Measurements from ENCODE around the gene ZC3H12D. TPM values are rescaled to one million over a fixed set of nuclear protein-coding genes. Genes with fewer than 3 reads are reported as not detected.

Gene ZC3H12D
- total RNA-seq, 1 experiment from 2014 or later, result 0.03 TPM

DNA sequence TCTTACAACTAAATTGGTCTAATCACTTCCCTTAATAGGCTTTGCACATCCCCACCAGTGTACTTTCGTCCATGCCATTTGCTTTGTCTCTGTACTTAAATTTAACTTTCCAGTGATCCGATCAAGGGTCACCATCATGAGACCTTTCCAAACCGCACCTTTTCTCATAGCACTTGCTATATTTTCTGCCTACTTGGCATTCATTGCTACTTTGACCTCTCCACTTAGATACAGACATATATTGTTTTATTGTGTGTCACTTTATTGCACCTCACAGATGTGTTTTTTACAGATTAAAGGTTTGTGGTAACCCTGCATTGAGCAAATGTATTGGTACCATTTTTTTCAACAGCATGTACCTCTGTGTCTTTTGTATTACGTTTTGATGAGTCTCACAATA lies 70.0 kb downstream of the ZC3H12D start:
- Histone ChIP-seq H3K4me3 (no peak overlapping the region), H3K27me3 (no peaks in the 10 kb centered on the region), H3K9me3 (no peaks in the 10 kb centered on the region), H3K36me3 (peaks cover 11% of the 10 kb centered on the region)
- DNase-seq, result no peak

GRCh38 chr6:149414009-149414408 lies 70.8 kb downstream of the ZC3H12D start:
- no peak overlapping the region for H3K4me3 ChIP-seq
- H3K9me3 ChIP-seq, result no peaks in the 10 kb centered on the region
- H3K36me3 ChIP-seq, result peaks cover 11% of the 10 kb centered on the region
- no peak for DNase-seq
- no peaks in the 10 kb centered on the region for H3K27me3 ChIP-seq

GRCh38 chr6:149410557-149410956 lies 74.3 kb downstream of the ZC3H12D start:
- H3K9me3 ChIP-seq, result no peaks in the 10 kb centered on the region
- DNase-seq, result no peak
- no peak overlapping the region for H3K4me3 ChIP-seq
- H3K36me3 ChIP-seq, result peaks cover 24% of the 10 kb centered on the region
- H3K27me3 ChIP-seq, result no peaks in the 10 kb centered on the region

DNA sequence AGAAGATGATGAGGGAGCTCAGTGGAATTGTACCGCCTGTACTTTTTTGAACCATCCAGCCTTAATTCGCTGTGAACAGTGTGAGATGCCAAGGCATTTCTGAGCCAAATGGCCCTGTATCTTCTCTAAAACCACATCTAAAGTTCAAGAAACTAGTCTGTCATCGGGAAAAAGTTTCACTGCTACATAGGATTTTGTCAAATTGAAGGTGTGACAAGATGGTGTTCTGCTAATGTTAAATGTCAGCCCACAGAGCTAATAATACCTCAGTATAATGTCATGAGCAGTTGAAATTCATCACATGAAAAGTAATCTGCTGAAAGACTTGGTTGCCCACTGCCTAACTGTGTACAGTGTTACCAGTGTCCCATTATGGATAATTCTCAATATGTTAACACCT lies 75.2 kb downstream of the ZC3H12D start:
- no peak for DNase-seq
- peaks cover 24% of the 10 kb centered on the region for H3K36me3 ChIP-seq
- H3K4me3 ChIP-seq, result no peak overlapping the region

GRCh38 chr6:149405823-149406765 lies 78.7 kb downstream of the ZC3H12D start:
- Histone ChIP-seq H3K4me3 (no peak overlapping the region), H3K9me3 (no peaks in the 10 kb centered on the region), H3K27me3 (no peaks in the 10 kb centered on the region), H3K36me3 (peaks cover 43% of the 10 kb centered on the region)
- no peak for DNase-seq

More for the DNA sequence above, 75.2 kb downstream of the ZC3H12D start:
- H3K9me3 ChIP-seq, result no peaks in the 10 kb centered on the region
- no peaks in the 10 kb centered on the region for H3K27me3 ChIP-seq

DNA sequence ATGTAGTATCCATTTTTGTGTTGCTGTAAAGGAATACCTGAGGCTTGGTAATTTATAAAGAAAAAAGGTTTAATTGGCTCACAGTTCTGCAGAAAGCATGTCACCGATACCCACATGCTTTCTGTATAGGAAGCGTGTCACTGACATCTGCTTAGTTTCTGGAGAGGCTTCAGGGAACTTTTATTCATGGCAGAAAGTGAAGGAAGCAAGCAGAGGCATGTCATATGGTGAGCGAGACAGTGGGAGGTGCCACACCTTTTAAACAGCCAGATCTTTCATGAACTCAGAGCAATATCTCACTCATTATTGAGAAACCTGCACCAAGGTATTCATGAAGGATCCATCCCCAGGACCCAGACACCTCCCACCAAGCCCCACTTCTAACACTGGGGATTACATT lies 81.3 kb downstream of the ZC3H12D start:
- no peaks in the 10 kb centered on the region for H3K27me3 ChIP-seq
- no peak overlapping the region for H3K4me3 ChIP-seq
- DNase-seq, result no peak
- no peaks in the 10 kb centered on the region for H3K9me3 ChIP-seq
- peaks cover 50% of the 10 kb centered on the region for H3K36me3 ChIP-seq

- no peak within 1 kb of the TSS for H3K4me3 ChIP-seq
- no peaks in the 10 kb centered on the region for H3K27me3 ChIP-seq
- no peak for DNase-seq
- peaks cover 60% of the 10 kb centered on the region for H3K36me3 ChIP-seq
- no peaks in the 10 kb centered on the region for H3K9me3 ChIP-seq
These were observed 84.8 kb downstream of the ZC3H12D start, which contains the start of gene SUMO4 for GRCh38 chr6:149400050-149400449. TSS of gene SUMO4 (plus strand) at chr6:149400262. CDS start at chr6:149400392, 130 bp downstream.

GRCh38 chr6:149397384-149397783 lies 87.4 kb downstream of the ZC3H12D start:
- no peaks in the 10 kb centered on the region for H3K27me3 ChIP-seq
- no peak for DNase-seq
- H3K4me3 ChIP-seq, result no peak overlapping the region
- no peaks in the 10 kb centered on the region for H3K9me3 ChIP-seq
- peaks cover 47% of the 10 kb centered on the region for H3K36me3 ChIP-seq

Other genes starting within 250 kb of the ZC3H12D start
- gene TAB2, start 167.3 kb downstream of the ZC3H12D start, total RNA-seq (2014; rRNA removed; shearing (Covaris generic); ENCODE audit: low replicate concordance), result 27.3 and 49.3 TPM in 2 replicates
- gene SUMO4, start 84.8 kb downstream of the ZC3H12D start, total RNA-seq (2014; rRNA removed; shearing (Covaris generic); ENCODE audit: low replicate concordance), result 8.4 TPM in 1 of 2 replicates, not detected in the other
- 27.0 and 42.0 TPM in 2 replicates for gene PPIL4, start 61.0 kb upstream of the ZC3H12D start, total RNA-seq (2014; rRNA removed; shearing (Covaris generic); ENCODE audit: low replicate concordance)
- 45.1 and 45.8 TPM in 2 replicates for gene GINM1, start 81.4 kb upstream of the ZC3H12D start, total RNA-seq (2014; rRNA removed; shearing (Covaris generic); ENCODE audit: low replicate concordance)
- gene KATNA1, start 163.7 kb upstream of the ZC3H12D start, total RNA-seq (2014; rRNA removed; shearing (Covaris generic); ENCODE audit: low replicate concordance), result 26.9 and 34.1 TPM in 2 replicates
- gene LATS1, start 233.1 kb upstream of the ZC3H12D start, total RNA-seq (2014; rRNA removed; shearing (Covaris generic); ENCODE audit: low replicate concordance), result 10.3 and 12.9 TPM in 2 replicates